Colonic mucosa (tissue), 4 donors: ENCODE results near the gene TACSTD2. TPM values are rescaled to one million over a fixed set of nuclear protein-coding genes. Genes with fewer than 3 reads are reported as not detected.
"Not testable (repeated sequence)": the region's sequence is repeated elsewhere in the genome, so short reads cannot be mapped to it uniquely, and the experiment has no call there.

ENCODE experiments used
- DNase-seq: peaks from one replicate; pipeline ENCODE4 v3.0.0-alpha.2; 2020
- H3K27ac ChIP-seq: fragments of 200-600 bp; one replicate; pipeline ENCODE4 v1.8.0; 2021
- H3K27me3 ChIP-seq: fragments of 200-600 bp; one replicate; pipeline ENCODE4 v1.8.0; 2021
- H3K36me3 ChIP-seq: fragments of 200-600 bp; one replicate; pipeline ENCODE4 v1.8.0; 2021
- H3K4me1 ChIP-seq: fragments of 200-600 bp; one replicate; pipeline ENCODE4 v1.8.0; 2021; ENCODE audit warnings: mild to moderate bottlenecking
- H3K4me3 ChIP-seq: fragments of 200-600 bp; one replicate; pipeline ENCODE4 v1.8.0; 2021
- H3K9ac ChIP-seq, 2 donors: one replicate each; pipeline ENCODE4 v1.7.0; 2013; ENCODE audit warnings: control low read depth in 2 of 2, low read depth in 2 of 2, low read length in 2 of 2
- H3K9me3 ChIP-seq: fragments of 200-600 bp; one replicate; pipeline ENCODE4 v1.8.0; 2021
- intact Hi-C: fragments of 100-400 bp; cut with DNase I; formaldehyde crosslinking; loops from one replicate; pipeline ENCODE4 v1.14.1; 2022
- total RNA-seq, 2 donors: library from RNA; stranded (reverse); fragmentation: NEBNext Ultra II Directional in 1 of 2; extraction: Animal tissue kit (Norgen Biotek cat#: 25700) in 1 of 2; gene quantifications; one replicate each; pipeline ENCODE4 v1.2.1, GENCODE V29; 2021
- TF ChIP-seq, protein P1 (sequence below): fragments of 200-600 bp; IDR thresholded peaks from one replicate; pipeline ENCODE4 v1.8.0; 2022; ENCODE audit warnings: antibody characterized with exemption, mild to moderate bottlenecking
- donor health status: healthy.
- donor health status: DM: no; HTN: no; CAD: no.
- donor health status: DM: no; HTN: no; CAD: no.

The TACSTD2 gene
- total RNA-seq, 2 donors from 2014 or later, result 0.52 to 1.2 TPM

DNA sequence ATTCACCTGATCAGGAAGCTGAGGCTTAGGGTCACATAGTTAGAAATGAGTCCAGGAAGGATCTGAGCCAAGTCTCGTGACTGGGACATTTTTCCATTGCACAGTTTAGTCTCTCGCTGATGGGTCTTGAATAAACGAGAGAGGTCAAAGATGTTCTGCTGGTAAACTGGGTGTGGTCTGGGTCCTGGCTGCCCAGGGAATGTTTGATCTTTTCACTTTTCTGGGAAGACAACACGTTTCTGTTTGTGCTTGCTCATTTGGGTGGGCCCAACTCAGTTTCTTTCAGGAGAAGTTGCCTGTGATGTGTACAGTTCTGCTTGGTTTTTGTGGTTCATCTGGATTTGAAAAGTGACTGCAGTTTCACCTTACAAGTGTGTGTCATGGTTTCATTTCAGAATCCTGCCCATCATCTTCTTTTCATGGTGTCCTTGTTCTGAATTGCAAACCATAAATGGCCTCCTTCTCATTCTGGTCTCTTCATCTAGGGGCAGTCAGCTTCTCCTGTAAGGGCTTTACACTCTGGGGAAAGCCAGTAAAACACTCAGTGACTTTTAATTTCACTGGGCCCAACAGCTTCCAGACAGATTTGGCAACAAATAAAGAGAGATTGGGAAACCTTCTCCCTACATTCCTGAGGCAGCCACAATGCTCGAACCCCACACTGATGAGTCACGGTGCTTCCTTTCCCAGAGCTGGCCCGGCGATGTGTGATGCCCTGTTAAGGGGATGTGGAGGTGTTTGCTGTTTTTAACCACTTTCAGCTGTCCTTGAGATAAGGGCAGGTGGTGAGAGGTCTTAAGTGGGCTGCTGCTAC, 7.2 kb upstream of the TACSTD2 start:
- H3K27ac ChIP-seq, result peak overlapping the region; percentile 35
- DNase-seq, result peak; percentile 29
- H3K36me3 ChIP-seq, result no peaks in the 10 kb centered on the region
- no peaks in the 10 kb centered on the region for H3K27me3 ChIP-seq
- H3K9ac ChIP-seq, result no peak overlapping the region
- TF ChIP-seq, protein P1, sequence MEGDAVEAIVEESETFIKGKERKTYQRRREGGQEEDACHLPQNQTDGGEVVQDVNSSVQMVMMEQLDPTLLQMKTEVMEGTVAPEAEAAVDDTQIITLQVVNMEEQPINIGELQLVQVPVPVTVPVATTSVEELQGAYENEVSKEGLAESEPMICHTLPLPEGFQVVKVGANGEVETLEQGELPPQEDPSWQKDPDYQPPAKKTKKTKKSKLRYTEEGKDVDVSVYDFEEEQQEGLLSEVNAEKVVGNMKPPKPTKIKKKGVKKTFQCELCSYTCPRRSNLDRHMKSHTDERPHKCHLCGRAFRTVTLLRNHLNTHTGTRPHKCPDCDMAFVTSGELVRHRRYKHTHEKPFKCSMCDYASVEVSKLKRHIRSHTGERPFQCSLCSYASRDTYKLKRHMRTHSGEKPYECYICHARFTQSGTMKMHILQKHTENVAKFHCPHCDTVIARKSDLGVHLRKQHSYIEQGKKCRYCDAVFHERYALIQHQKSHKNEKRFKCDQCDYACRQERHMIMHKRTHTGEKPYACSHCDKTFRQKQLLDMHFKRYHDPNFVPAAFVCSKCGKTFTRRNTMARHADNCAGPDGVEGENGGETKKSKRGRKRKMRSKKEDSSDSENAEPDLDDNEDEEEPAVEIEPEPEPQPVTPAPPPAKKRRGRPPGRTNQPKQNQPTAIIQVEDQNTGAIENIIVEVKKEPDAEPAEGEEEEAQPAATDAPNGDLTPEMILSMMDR, result no peak
- no peaks in the 10 kb centered on the region for H3K9me3 ChIP-seq
- intact Hi-C loops, result no loop called here
- H3K4me1 ChIP-seq, result no peaks in the 10 kb centered on the region
- no peak overlapping the region for H3K4me3 ChIP-seq

DNA sequence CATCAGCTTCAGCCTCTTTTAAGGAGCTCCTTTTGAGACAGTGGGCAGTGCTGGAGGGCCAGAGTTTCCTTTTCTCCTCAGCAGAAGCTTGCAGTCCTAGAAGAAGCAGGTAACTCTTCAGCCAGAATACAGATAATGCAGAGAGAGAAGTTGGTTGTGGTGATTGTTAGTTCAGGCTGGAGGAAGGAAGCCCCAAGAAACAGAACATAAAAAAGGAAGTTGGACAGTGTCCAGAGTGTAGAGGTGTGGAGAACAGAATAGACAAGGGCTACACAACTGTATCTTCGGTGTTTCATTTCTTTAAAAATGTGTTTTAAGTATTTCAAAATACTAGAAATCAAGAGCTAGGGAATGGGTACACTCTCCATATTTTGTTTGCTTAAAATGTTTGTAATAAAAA, 6.4 kb upstream of the TACSTD2 start:
- intact Hi-C loops, result no loop called here
- H3K9ac ChIP-seq, result no peak overlapping the region
- TF ChIP-seq, protein P1, result no peak
- DNase-seq, result no peak
- no peaks in the 10 kb centered on the region for H3K27me3 ChIP-seq
- H3K27ac ChIP-seq, result no peak overlapping the region
- no peak overlapping the region for H3K4me3 ChIP-seq
- H3K9me3 ChIP-seq, result no peaks in the 10 kb centered on the region
- H3K36me3 ChIP-seq, result no peaks in the 10 kb centered on the region
- no peaks in the 10 kb centered on the region for H3K4me1 ChIP-seq

DNA sequence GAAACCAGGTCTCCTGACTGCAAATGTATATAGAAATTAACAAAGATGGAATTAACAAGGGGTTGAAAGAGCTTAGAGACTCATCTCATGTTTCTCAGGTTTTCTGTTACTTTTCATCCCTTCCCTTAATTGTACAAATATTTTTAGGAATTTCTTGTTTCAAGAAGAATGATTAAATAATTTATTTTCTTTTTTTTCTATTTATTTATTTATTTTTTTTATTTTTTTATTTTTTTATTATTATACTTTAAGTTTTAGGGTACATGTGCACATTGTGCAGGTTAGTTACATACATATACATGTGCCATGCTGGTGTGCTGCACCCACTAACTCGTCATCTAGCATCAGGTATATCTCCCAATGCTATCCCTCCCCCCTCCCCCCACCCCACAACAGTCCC, 5.1 kb upstream of the TACSTD2 start:
- H3K27ac ChIP-seq, H3K4me1 ChIP-seq, H3K4me3 ChIP-seq, H3K9me3 ChIP-seq, H3K36me3 ChIP-seq, H3K9ac ChIP-seq, DNase-seq, H3K27me3 ChIP-seq, intact Hi-C loops: not testable (repeated sequence)

DNA sequence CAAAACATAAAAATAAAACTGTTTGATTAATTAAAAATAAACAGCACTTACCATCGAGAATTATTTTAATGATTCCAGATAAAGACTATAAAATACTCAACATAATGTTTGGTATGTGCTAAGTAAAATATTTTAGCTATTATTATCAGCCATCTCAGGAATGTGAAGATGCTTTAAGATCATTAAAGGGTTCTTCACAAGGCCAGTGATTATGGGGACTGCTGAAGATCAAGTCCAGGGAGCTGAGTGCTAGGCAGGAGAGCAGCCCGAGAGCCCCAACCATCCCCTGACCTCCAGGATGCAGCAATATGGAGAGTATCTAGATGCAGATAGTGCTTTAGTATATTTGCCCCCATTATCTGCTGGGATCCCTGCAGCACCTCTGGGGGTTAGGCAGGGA, 4.6 kb upstream of the TACSTD2 start:
- Histone ChIP-seq H3K27me3 (peaks cover 9% of the 10 kb centered on the region), H3K9me3 (no peaks in the 10 kb centered on the region), H3K4me3 (no peak overlapping the region), H3K9ac (no peak overlapping the region), H3K27ac (no peak overlapping the region), H3K4me1 (peaks cover 9% of the 10 kb centered on the region), H3K36me3 (no peaks in the 10 kb centered on the region)
- no peak for DNase-seq
- TF ChIP-seq, protein P1, result no peak
- intact Hi-C loops, result no loop called here

DNA sequence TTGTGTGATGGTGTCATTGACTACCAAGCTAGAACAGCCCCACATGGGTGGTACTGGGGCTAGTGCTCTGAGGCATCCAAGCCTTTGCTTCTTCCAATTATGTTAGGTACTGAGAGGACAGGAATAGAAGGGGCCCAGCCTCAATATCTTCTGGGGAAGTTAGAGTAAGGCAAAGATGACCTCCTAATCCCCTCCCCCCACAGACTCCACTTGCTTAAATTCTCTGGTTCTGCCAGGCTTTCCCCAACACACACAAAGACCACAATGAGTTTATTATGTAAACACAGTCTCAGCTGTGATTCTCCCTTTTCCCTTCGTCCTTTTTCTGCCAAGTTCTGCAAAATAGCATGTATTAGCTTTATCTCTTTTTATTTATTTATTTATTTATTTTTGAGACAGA, 3.1 kb upstream of the TACSTD2 start:
- TF ChIP-seq, protein P1, result no peak
- Histone ChIP-seq H3K27me3 (peaks cover 23% of the 10 kb centered on the region), H3K4me3 (no peak overlapping the region), H3K9me3 (no peaks in the 10 kb centered on the region), H3K9ac (no peak overlapping the region), H3K27ac (no peak overlapping the region), H3K4me1 (peaks cover 12% of the 10 kb centered on the region), H3K36me3 (no peaks in the 10 kb centered on the region)
- no peak for DNase-seq
- intact Hi-C loops, result no loop called here

DNA sequence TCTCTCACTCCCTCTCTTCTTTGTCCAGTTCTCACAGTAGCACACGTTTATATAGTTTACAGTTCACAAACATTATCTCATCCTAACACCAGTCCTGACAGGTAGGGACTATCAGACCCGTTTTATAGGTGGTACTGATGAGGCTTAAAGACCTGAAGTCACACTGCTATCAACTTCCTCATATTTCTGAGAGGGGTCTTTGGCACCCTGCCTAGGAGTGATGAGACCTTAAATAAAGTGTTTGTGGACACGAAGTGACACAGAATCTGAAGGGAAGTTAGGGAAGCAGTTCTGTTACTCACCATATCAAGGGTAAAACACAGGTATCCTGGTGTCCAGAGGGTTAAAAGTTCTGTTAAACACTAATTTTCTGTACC, 590 bp upstream of the TACSTD2 start:
- TF ChIP-seq, protein P1, result no peak
- no peaks in the 10 kb centered on the region for H3K9me3 ChIP-seq
- peaks cover 24% of the 10 kb centered on the region for H3K27me3 ChIP-seq
- no peak overlapping the region for H3K27ac ChIP-seq
- no peak overlapping the region for H3K9ac ChIP-seq
- H3K4me1 ChIP-seq, result peaks cover 12% of the 10 kb centered on the region
- DNase-seq, result no peak
- peak overlapping the region; percentile 39 for H3K4me3 ChIP-seq
- H3K36me3 ChIP-seq, result no peaks in the 10 kb centered on the region
- intact Hi-C loops, result no loop called here
